Thymus (tissue), 11 donors: ENCODE measurements around the gene GPR173. TPM values are rescaled to one million over a fixed set of nuclear protein-coding genes. Genes with fewer than 3 reads are reported as not detected.

ENCODE experiments used
- DNase-seq, 9 donors: peaks; one replicate each; pipeline ENCODE4 v3.0.0-alpha.2; 2013; ENCODE audit warnings: low spot score in 9 of 9, low read depth in 6 of 9, missing footprints in 1 of 9
- H3K27ac ChIP-seq, 2 donors: one replicate each; pipeline ENCODE4 v1.5.1; 2013; ENCODE audit warnings: control low read depth in 1 of 2, low read depth in 1 of 2, low read length in 1 of 2, mild to moderate bottlenecking in 1 of 2, moderate library complexity in 1 of 2
- H3K27me3 ChIP-seq, 2 donors: one replicate each; pipeline ENCODE4 v1.5.1; 2013; ENCODE audit warnings: low read length in 1 of 2; ENCODE audit not compliant: control insufficient read depth in 2 of 2, insufficient read depth in 1 of 2
- H3K36me3 ChIP-seq, 2 donors: one replicate each; pipeline ENCODE4 v1.5.1; 2013; ENCODE audit warnings: low read length in 1 of 2, mild to moderate bottlenecking in 1 of 2, moderate library complexity in 1 of 2; ENCODE audit not compliant: control insufficient read depth in 2 of 2, insufficient read depth in 2 of 2
- H3K4me1 ChIP-seq, 2 donors: one replicate each; pipeline ENCODE4 v1.5.1; 2013; ENCODE audit warnings: low read length in 2 of 2; ENCODE audit not compliant: control insufficient read depth in 2 of 2, insufficient read depth in 2 of 2
- H3K4me3 ChIP-seq, 2 donors: one replicate each; pipeline ENCODE4 v1.5.1; 2013; ENCODE audit warnings: low read length in 2 of 2, control low read depth in 1 of 2, mild to moderate bottlenecking in 1 of 2
- H3K9me3 ChIP-seq, 2 donors: one replicate each; pipeline ENCODE4 v1.5.1; 2013; ENCODE audit warnings: low read length in 1 of 2, mild to moderate bottlenecking in 1 of 2; ENCODE audit not compliant: control insufficient read depth in 2 of 2, insufficient read depth in 1 of 2
- WGBS: extraction: QIAGEN DNeasy Blood & Tissue Kit; methylation state at CpG from one replicate; pipeline ENCODE4 v1.1.7; 2013; 5-methylcytosine and 5-hydroxymethylcytosine counted together
- polyA plus RNA-seq: library from polyadenylated mRNA; stranded (reverse); fragments of 200-250 nt; gene quantifications from one replicate; pipeline ENCODE4 v1.2.3, GENCODE V29; 2013
- total RNA-seq: library from RNA; stranded (reverse); fragments of 120-200 nt; gene quantifications from one replicate; pipeline ENCODE4 v1.2.4, GENCODE V29; 2013
- donor health status: healthy.

Gene GPR173
- total and polyA plus RNA-seq, 2 donors, result 0.61 to 1.5 TPM

- Histone ChIP-seq H3K36me3 (no peaks in the 10 kb centered on the region), H3K4me1 (peaks cover 0 to 20% of the 10 kb centered on the region in 2 donors), H3K27me3 (peaks cover 0 to 3% of the 10 kb centered on the region in 2 donors), H3K9me3 (no peaks in the 10 kb centered on the region), H3K4me3 (no peak overlapping the region), H3K27ac (no peak overlapping the region)
- WGBS, result 98% methylated on average over 21 of the region's 21 CpGs
- DNase-seq, result no peak
These were observed 28.1 kb downstream of the GPR173 start for GRCh38 chrX:53076671-53077070.

GRCh38 chrX:53077207-53078197 lies 28.9 kb downstream of the GPR173 start:
- DNase-seq, result no peak
- WGBS, result 97% methylated on average over 27 of the region's 27 CpGs
- H3K9me3 ChIP-seq, result no peaks in the 10 kb centered on the region

DNA sequence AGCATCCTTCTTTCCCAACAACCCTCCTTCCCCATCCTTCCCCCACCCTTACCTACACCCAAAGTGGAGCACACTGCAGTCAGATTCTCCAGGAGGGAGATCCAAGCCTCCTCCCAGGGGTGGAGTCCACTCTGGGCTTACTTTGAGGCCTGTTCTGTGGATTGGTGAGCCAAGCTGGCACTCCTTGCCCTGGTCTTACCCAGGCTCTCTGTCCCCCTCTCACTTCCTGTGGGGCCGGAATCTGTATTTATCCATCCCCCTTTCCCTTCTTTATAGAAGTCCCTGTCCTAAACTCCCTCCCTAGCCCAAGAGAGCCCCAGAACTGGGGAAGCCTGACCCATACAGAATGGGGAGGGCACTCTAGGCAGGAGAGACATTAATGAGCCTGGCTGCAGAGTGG lies 30.4 kb downstream of the GPR173 start:
- no peak for DNase-seq
- Histone ChIP-seq H3K27me3 (no peaks in the 10 kb centered on the region), H3K27ac (no peak overlapping the region), H3K9me3 (no peaks in the 10 kb centered on the region), H3K4me1 (peaks cover 5 to 16% of the 10 kb centered on the region in 2 donors), H3K36me3 (peaks cover 0 to 3% of the 10 kb centered on the region in 2 donors), H3K4me3 (no peak overlapping the region)
- WGBS, result 95% methylated on average over 1 of the region's 1 CpG

More at GRCh38 chrX:53077207-53078197, 28.9 kb downstream of the GPR173 start:
- no peaks in the 10 kb centered on the region for H3K36me3 ChIP-seq
- H3K27ac ChIP-seq, result no peak overlapping the region
- H3K27me3 ChIP-seq, result peaks cover 0 to 2% of the 10 kb centered on the region in 2 donors
- peaks cover 0 to 16% of the 10 kb centered on the region in 2 donors for H3K4me1 ChIP-seq
- no peak overlapping the region for H3K4me3 ChIP-seq

- 22% methylated on average over 16 of the region's 17 CpGs for WGBS
- Histone ChIP-seq H3K4me1 (peaks cover 9 to 18% of the 10 kb centered on the region in 2 donors), H3K27ac (peak overlapping the region; percentile 52 to 60), H3K27me3 (no peaks in the 10 kb centered on the region), H3K9me3 (no peaks in the 10 kb centered on the region), H3K4me3 (peak overlapping the region in 1 of 2 donors; percentile 51), H3K36me3 (peaks cover 14 to 16% of the 10 kb centered on the region in 2 donors)
- DNase-seq, result no peak
These were observed 32.3 kb downstream of the GPR173 start for GRCh38 chrX:53080628-53081580.

DNA sequence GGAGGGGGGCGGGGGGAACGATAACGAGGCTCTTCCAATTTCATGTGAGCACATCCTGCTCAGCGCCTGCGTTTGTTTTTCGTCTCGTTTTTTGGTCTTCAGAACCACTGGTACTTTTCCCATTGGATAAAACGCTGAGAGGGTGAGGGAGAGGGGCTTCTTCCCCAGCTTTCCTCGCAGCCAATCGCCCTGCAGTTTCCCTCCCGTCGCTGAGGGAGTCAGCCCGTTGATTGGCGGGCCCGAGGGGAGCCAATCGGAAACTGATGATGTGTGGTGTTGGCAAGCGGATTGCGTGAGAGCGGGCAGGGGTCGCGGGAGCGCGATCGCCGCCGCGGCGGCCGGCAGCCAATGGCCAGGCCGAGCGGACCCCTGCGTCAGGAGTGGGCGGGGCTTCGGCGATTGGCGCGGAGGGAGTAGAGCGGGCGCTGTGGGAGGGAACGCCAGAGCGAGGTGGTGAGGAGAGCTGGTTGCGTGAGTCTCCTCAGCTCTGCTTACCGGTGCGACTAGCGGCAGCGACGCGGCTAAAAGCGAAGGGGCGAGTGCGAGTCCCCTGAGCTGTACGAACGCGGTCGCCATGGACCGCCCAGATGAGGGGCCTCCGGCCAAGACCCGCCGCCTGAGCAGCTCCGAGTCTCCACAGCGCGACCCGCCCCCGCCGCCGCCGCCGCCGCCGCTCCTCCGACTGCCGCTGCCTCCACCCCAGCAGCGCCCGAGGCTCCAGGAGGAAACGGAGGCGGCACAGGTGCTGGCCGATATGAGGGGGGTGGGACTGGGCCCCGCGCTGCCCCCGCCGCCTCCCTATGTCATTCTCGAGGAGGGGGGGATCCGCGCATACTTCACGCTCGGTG lies 33.6 kb downstream of the GPR173 start, which contains the start of gene TSPYL2:
Gene TSPYL2 (plus strand): TSS at position 443 of the 848 bp plus-strand sequence. CDS start 132 bp downstream, at position 575.
- no peaks in the 10 kb centered on the region for H3K27me3 ChIP-seq
- peaks cover 20 to 27% of the 10 kb centered on the region in 2 donors for H3K36me3 ChIP-seq
- no peaks in the 10 kb centered on the region for H3K9me3 ChIP-seq
- H3K4me1 ChIP-seq, result peaks cover 9 to 21% of the 10 kb centered on the region in 2 donors
- H3K4me3 ChIP-seq, result peak within 1 kb of the TSS; percentile 51 to 57
- WGBS, result under 1% methylated on average over 86 of the region's 86 CpGs
- peak in 8 of 9 donors; percentile 63 to 94 (median 85) for DNase-seq
- peak within 1 kb of the TSS; percentile 93 to 94 for H3K27ac ChIP-seq

- Histone ChIP-seq H3K4me3 (peak overlapping the region; percentile 51 to 57), H3K4me1 (peaks cover 9 to 27% of the 10 kb centered on the region in 2 donors), H3K36me3 (peaks cover 26 to 29% of the 10 kb centered on the region in 2 donors), H3K27ac (peak overlapping the region; percentile 84 to 94), H3K27me3 (no peaks in the 10 kb centered on the region), H3K9me3 (no peaks in the 10 kb centered on the region)
- DNase-seq, result no peak
- WGBS, result 14% methylated on average over 31 of the region's 31 CpGs
These were observed 34.4 kb downstream of the GPR173 start for GRCh38 chrX:53082773-53083616.

DNA sequence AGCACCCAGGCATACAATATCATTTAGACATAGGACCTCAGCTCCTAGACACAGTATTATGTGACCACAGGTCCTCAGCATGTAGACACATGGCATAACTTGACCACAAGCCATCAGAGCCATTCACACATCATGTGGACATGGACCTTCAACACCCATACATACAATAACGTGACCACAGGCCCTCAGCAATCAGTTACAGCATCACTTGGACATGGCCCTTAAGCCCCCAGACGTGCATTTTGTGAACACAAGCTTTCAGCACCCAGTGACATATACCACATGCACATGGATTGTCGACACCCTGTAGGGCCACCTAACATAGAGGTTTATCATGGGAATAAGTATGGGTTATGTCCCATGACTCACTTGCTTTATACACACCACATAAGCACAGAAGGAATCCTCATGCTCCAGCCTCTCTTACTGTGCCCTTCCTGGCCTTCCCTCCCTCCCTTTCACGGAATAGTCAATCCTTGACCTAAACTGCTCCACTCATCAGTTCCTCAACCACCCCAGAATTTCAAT lies 35.5 kb downstream of the GPR173 start:
- H3K4me1 ChIP-seq, result peaks cover 9 to 34% of the 10 kb centered on the region in 2 donors
- H3K27me3 ChIP-seq, result no peaks in the 10 kb centered on the region
- H3K4me3 ChIP-seq, result peak overlapping the region in 1 of 2 donors; percentile 51
- H3K36me3 ChIP-seq, result peaks cover 26 to 32% of the 10 kb centered on the region in 2 donors
- H3K27ac ChIP-seq, result no peak overlapping the region
- DNase-seq, result no peak
- 98% methylated on average over 4 of the region's 4 CpGs for WGBS
- no peaks in the 10 kb centered on the region for H3K9me3 ChIP-seq
